ENCODE measurements around the gene ARHGEF7.
"Not testable (repeated sequence)": the region's sequence is repeated elsewhere in the genome, so short reads cannot be mapped to it uniquely, and the experiment has no call there.

The ARHGEF7 gene

GRCh38 chr13:111082769-111083168 is 32.3 kb upstream of the ARHGEF7 start:
- H3K9ac ChIP-seq (ENCODE audit: low read depth, low read length); H3K4me3 ChIP-seq (ENCODE audit: low read depth, low read length); H3K27me3 ChIP-seq (ENCODE audit: control insufficient read depth, insufficient read depth, low read length); H3K36me3 ChIP-seq (ENCODE audit: control insufficient read depth, insufficient read depth, low read length); H3K9me3 ChIP-seq (ENCODE audit: control insufficient read depth, insufficient read depth, low read length); H3K4me1 ChIP-seq (ENCODE audit: control insufficient read depth, insufficient read depth, low read length): not testable (repeated sequence)

DNA sequence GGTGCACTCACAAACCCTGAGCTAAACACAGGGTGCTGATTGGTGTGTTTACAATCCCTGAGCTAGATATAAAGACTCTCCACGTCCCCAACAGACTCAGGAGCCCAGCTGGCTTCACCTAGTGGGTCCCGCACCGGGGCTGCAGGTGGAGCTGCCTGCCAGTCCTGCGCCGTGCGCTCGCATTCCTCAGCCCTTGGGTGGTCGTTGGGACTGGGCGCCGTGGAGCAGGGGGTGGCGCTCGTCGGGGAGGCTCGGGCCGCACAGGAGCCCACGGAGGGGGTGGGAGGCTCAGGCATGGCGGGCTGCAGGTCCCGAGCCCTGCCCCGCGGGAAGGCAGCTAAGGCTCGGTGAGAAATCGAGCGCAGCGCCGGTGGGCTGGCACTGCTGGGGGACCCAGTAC is 31.4 kb upstream of the ARHGEF7 start:
- H3K9ac ChIP-seq (ENCODE audit: low read depth, low read length); H3K4me3 ChIP-seq (ENCODE audit: low read depth, low read length); H3K27me3 ChIP-seq (ENCODE audit: control insufficient read depth, insufficient read depth, low read length); H3K36me3 ChIP-seq (ENCODE audit: control insufficient read depth, insufficient read depth, low read length); H3K9me3 ChIP-seq (ENCODE audit: control insufficient read depth, insufficient read depth, low read length); H3K4me1 ChIP-seq (ENCODE audit: control insufficient read depth, insufficient read depth, low read length): not testable (repeated sequence)

DNA sequence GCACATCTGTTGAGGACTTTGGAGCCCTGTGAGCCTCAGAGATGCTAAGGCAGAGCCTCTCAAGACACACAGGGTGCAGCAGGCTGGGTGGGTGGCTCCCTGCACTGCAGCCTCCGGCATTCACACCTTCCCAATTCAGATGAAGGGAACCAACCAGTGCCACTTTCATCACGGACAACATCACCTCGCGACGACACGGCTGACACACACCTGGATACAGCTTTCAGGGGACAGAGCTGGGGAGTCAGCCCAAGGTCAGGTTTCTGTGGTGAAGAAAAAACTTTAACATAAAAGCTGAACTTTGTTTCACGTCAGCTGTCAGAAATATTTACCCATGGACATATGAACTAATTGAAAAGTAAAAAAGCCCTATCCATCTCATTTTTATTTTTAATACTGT is 24.9 kb upstream of the ARHGEF7 start:
- no peaks in the 10 kb centered on the region for H3K9me3 ChIP-seq (ENCODE audit: control insufficient read depth, insufficient read depth, low read length)
- no peaks in the 10 kb centered on the region for H3K4me1 ChIP-seq (ENCODE audit: control insufficient read depth, insufficient read depth, low read length)
- H3K4me3 ChIP-seq (ENCODE audit: low read depth, low read length): no peak overlapping the region
- H3K9ac ChIP-seq (ENCODE audit: low read depth, low read length): no peak overlapping the region
- H3K27me3 ChIP-seq (ENCODE audit: control insufficient read depth, insufficient read depth, low read length): no peaks in the 10 kb centered on the region
- no peaks in the 10 kb centered on the region for H3K36me3 ChIP-seq (ENCODE audit: control insufficient read depth, insufficient read depth, low read length)

- Histone ChIP-seq H3K4me3 (ENCODE audit: low read depth, low read length) (no peak overlapping the region), H3K4me1 (ENCODE audit: control insufficient read depth, insufficient read depth, low read length) (no peaks in the 10 kb centered on the region), H3K9me3 (ENCODE audit: control insufficient read depth, insufficient read depth, low read length) (no peaks in the 10 kb centered on the region), H3K27me3 (ENCODE audit: control insufficient read depth, insufficient read depth, low read length) (peaks cover 3% of the 10 kb centered on the region), H3K36me3 (ENCODE audit: control insufficient read depth, insufficient read depth, low read length) (no peaks in the 10 kb centered on the region), H3K9ac (ENCODE audit: low read depth, low read length) (no peak overlapping the region)
These were observed 22.4 kb upstream of the ARHGEF7 start for GRCh38 chr13:111092685-111093084.

DNA sequence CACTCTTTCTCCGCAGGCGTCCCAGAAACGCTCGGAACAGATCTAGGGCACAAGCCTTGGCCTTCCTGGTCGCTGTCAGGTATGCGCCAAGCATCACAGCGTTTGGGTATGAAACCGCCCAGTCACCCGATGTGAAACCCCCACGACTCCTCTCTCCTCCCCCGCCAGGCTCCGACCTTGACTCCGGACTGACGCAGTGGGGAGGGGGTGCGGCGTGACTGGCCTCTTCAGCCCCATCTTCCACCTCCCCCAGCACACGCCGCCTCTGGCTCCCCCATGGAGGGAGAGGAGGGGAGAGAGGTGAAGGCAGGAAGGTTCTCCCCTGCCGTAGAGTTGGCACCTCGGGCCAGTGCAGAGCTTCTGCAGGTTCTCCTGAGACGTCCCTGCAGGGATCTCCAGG is 22.0 kb upstream of the ARHGEF7 start:
- H3K9me3 ChIP-seq (ENCODE audit: control insufficient read depth, insufficient read depth, low read length): no peaks in the 10 kb centered on the region
- H3K36me3 ChIP-seq (ENCODE audit: control insufficient read depth, insufficient read depth, low read length): no peaks in the 10 kb centered on the region
- no peak overlapping the region for H3K9ac ChIP-seq (ENCODE audit: low read depth, low read length)
- peaks cover 3% of the 10 kb centered on the region for H3K27me3 ChIP-seq (ENCODE audit: control insufficient read depth, insufficient read depth, low read length)
- H3K4me1 ChIP-seq (ENCODE audit: control insufficient read depth, insufficient read depth, low read length): no peaks in the 10 kb centered on the region
- no peak overlapping the region for H3K4me3 ChIP-seq (ENCODE audit: low read depth, low read length)

DNA sequence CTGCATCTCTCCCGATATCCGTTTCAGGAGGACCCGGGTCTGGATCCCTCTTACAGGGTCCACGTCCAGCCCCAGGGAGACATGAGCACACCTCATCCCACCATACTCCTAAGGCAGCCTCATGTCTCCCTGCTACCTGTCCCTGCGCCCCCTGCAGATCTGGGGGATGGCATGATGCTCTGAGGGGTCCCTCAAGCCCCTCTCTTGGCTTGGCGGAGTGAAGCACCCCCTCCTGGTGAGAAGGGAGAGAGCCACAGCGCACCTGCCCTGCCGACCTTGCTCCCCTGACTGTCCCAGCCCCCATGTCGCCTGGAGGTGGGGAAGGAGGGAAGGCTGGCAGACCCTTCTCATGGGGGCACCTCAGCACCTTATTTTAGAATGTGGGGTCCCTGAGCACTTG is 21.5 kb upstream of the ARHGEF7 start:
- H3K9ac ChIP-seq (ENCODE audit: low read depth, low read length): no peak overlapping the region
- no peak overlapping the region for H3K4me3 ChIP-seq (ENCODE audit: low read depth, low read length)
- no peaks in the 10 kb centered on the region for H3K9me3 ChIP-seq (ENCODE audit: control insufficient read depth, insufficient read depth, low read length)
- peaks cover 3% of the 10 kb centered on the region for H3K27me3 ChIP-seq (ENCODE audit: control insufficient read depth, insufficient read depth, low read length)
- no peaks in the 10 kb centered on the region for H3K36me3 ChIP-seq (ENCODE audit: control insufficient read depth, insufficient read depth, low read length)
- H3K4me1 ChIP-seq (ENCODE audit: control insufficient read depth, insufficient read depth, low read length): no peaks in the 10 kb centered on the region

GRCh38 chr13:111095031-111095840 is 19.9 kb upstream of the ARHGEF7 start:
- H3K27me3 ChIP-seq (ENCODE audit: control insufficient read depth, insufficient read depth, low read length): peaks cover 3% of the 10 kb centered on the region
- H3K4me1 ChIP-seq (ENCODE audit: control insufficient read depth, insufficient read depth, low read length): no peaks in the 10 kb centered on the region
- no peaks in the 10 kb centered on the region for H3K9me3 ChIP-seq (ENCODE audit: control insufficient read depth, insufficient read depth, low read length)
- H3K4me3 ChIP-seq (ENCODE audit: low read depth, low read length): no peak overlapping the region
- no peak overlapping the region for H3K9ac ChIP-seq (ENCODE audit: low read depth, low read length)
- no peaks in the 10 kb centered on the region for H3K36me3 ChIP-seq (ENCODE audit: control insufficient read depth, insufficient read depth, low read length)

- H3K36me3 ChIP-seq (ENCODE audit: control insufficient read depth, insufficient read depth, low read length): no peaks in the 10 kb centered on the region
- peaks cover 3% of the 10 kb centered on the region for H3K27me3 ChIP-seq (ENCODE audit: control insufficient read depth, insufficient read depth, low read length)
- H3K4me3 ChIP-seq (ENCODE audit: low read depth, low read length): no peak overlapping the region
- no peaks in the 10 kb centered on the region for H3K4me1 ChIP-seq (ENCODE audit: control insufficient read depth, insufficient read depth, low read length)
- no peak overlapping the region for H3K9ac ChIP-seq (ENCODE audit: low read depth, low read length)
- H3K9me3 ChIP-seq (ENCODE audit: control insufficient read depth, insufficient read depth, low read length): no peaks in the 10 kb centered on the region
These were observed 19.1 kb upstream of the ARHGEF7 start for GRCh38 chr13:111095911-111096501.

- no peaks in the 10 kb centered on the region for H3K36me3 ChIP-seq (ENCODE audit: control insufficient read depth, insufficient read depth, low read length)
- H3K4me3 ChIP-seq (ENCODE audit: low read depth, low read length): no peak overlapping the region
- no peak overlapping the region for H3K9ac ChIP-seq (ENCODE audit: low read depth, low read length)
- H3K4me1 ChIP-seq (ENCODE audit: control insufficient read depth, insufficient read depth, low read length): no peaks in the 10 kb centered on the region
- H3K9me3 ChIP-seq (ENCODE audit: control insufficient read depth, insufficient read depth, low read length): no peaks in the 10 kb centered on the region
- peaks cover 3% of the 10 kb centered on the region for H3K27me3 ChIP-seq (ENCODE audit: control insufficient read depth, insufficient read depth, low read length)
These were observed 15.8 kb upstream of the ARHGEF7 start for GRCh38 chr13:111099290-111099689.

DNA sequence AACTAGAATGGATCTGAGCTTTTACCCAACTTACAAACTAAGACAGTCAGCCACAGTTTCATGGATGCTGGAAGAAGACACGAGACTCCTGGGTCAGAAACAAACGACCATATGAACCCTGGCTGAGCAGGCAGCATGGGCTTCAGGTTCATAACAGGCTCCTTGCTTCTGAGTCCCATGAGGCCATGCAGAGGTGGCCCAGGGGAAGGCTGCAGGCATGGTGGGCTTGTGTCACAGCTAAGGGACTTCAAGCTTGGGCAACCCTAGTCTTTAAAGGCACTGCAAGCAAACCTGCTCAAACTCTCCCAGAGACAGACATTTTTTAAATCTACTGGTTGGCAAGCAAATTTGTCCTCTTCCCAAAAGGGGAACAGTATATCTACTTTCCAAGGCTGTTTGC is 5.1 kb upstream of the ARHGEF7 start:
- H3K9ac ChIP-seq (ENCODE audit: low read depth, low read length): no peak overlapping the region
- H3K4me1 ChIP-seq (ENCODE audit: control insufficient read depth, insufficient read depth, low read length): no peaks in the 10 kb centered on the region
- H3K4me3 ChIP-seq (ENCODE audit: low read depth, low read length): no peak overlapping the region
- no peaks in the 10 kb centered on the region for H3K9me3 ChIP-seq (ENCODE audit: control insufficient read depth, insufficient read depth, low read length)
- no peaks in the 10 kb centered on the region for H3K36me3 ChIP-seq (ENCODE audit: control insufficient read depth, insufficient read depth, low read length)
- peaks cover 38% of the 10 kb centered on the region for H3K27me3 ChIP-seq (ENCODE audit: control insufficient read depth, insufficient read depth, low read length)

DNA sequence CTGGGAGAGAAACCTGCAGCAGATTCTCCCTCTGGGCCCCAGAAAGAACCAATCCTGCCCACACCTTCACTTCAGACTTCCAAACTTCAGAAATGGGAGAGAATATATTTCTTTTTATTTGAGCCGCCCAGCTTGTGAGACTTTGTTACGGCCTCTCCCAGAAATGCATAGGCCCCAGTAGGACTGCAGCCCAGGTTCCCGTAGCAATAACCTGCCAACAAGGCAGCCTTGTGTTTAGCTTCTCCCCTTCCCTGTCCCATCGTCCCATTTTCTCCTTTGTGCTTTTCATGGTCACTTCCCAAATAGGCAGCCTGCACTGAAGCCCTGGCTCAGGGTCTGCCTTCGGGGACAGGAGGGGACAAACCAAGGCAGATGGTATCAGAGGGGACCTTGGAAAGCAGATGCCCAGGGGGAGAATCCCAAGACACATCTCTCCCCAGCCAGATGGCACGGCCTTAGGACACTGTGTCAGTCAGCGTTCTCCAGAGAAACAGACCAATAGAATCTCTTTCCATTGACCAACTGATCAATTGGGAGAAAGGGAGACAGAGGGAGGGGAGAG is 3.7 kb upstream of the ARHGEF7 start:
- H3K9ac ChIP-seq (ENCODE audit: low read depth, low read length): no peak overlapping the region
- no peak overlapping the region for H3K4me3 ChIP-seq (ENCODE audit: low read depth, low read length)
- H3K9me3 ChIP-seq (ENCODE audit: control insufficient read depth, insufficient read depth, low read length): no peaks in the 10 kb centered on the region
- H3K27me3 ChIP-seq (ENCODE audit: control insufficient read depth, insufficient read depth, low read length): peaks cover 41% of the 10 kb centered on the region
- no peaks in the 10 kb centered on the region for H3K36me3 ChIP-seq (ENCODE audit: control insufficient read depth, insufficient read depth, low read length)
- H3K4me1 ChIP-seq (ENCODE audit: control insufficient read depth, insufficient read depth, low read length): no peaks in the 10 kb centered on the region

DNA sequence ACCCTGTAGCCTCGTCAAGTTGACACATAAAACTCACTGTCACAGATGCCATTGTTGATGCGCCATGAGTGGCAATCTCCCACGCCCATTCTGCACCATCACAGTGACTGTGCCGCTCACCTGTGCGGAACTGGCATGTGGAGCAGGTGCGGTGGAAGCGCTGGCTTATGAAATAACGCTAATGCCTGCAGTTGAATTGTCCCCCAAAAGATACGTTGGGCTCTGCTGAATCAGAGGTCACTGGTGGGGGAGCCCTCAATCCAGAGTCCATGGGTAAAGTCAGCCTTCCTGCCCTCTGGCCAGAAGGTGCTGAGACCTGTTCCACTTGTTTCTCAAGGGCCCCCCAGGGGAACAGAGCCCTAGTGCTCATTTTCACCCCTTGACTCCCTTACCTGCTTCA is 2.9 kb upstream of the ARHGEF7 start:
- H3K9ac ChIP-seq (ENCODE audit: low read depth, low read length): no peak overlapping the region
- H3K36me3 ChIP-seq (ENCODE audit: control insufficient read depth, insufficient read depth, low read length): no peaks in the 10 kb centered on the region
- no peak overlapping the region for H3K4me3 ChIP-seq (ENCODE audit: low read depth, low read length)
- peaks cover 48% of the 10 kb centered on the region for H3K27me3 ChIP-seq (ENCODE audit: control insufficient read depth, insufficient read depth, low read length)
- H3K4me1 ChIP-seq (ENCODE audit: control insufficient read depth, insufficient read depth, low read length): no peaks in the 10 kb centered on the region
- H3K9me3 ChIP-seq (ENCODE audit: control insufficient read depth, insufficient read depth, low read length): no peaks in the 10 kb centered on the region
